Measurements from ENCODE around the gene STAC3. TPM values are rescaled to one million over a fixed set of nuclear protein-coding genes. Genes with fewer than 3 reads are reported as not detected.

Gene STAC3
- total and polyA plus RNA-seq, 9 of the 15 experiments (the other 6 are each of a cell fraction or from before 2014, with no cell fraction given), result 0.45 to 6.4 (median 3.3) TPM

DNA sequence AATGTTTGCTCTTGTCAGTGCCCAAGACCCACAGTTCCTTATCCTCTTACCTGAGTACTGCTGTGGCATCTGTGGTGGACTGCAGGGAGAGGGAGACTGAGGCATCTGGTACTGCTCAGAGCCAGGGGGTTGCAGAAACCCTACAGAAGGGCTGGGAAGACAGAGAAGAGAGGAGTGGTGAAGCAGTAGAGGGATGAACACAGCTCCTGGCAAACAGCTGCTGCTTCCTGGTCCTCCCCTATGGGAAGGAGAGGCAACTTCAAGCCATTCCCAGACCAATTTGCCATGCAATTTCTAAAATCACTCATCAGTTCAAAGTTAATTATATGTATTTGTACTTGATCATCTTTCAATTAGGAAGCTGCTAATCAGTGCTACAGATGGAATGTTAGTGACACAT, 15.7 kb upstream of the STAC3 start:
- in situ Hi-C loops (cut with MboI), result no loop called here
- Histone ChIP-seq H3K27ac (ENCODE audit: extremely low read depth, low read depth, low read length) (no peak overlapping the region), H3K9me3 (replicated peaks; ENCODE audit: control insufficient read depth, insufficient read depth, low read depth, low read length) (no peaks in the 10 kb centered on the region), H3K36me3 (ENCODE audit: control insufficient read depth, insufficient read depth, low read length) (peaks cover 40% of the 10 kb centered on the region), H3K9me1 (ENCODE audit: control insufficient read depth, insufficient read depth, low read length) (no peaks in the 10 kb centered on the region), H3K4me2 (ENCODE audit: insufficient read depth, low read length) (no peak overlapping the region), H3K4me3 (no peak overlapping the region), H4K20me1 (replicated peaks; ENCODE audit: control insufficient read depth, insufficient read depth, low read length) (no peaks in the 10 kb centered on the region), H3K4me1 (replicated peaks in 1 of 2; ENCODE audit: control insufficient read depth in 2 of 2, insufficient read depth in 2 of 2, low read length in 2 of 2) (peaks cover 0 to 3% of the 10 kb centered on the region in 2 experiments; a peak in 2 of 5 replicates), H3K79me2 (ENCODE audit: control insufficient read depth, insufficient read depth, low read length) (no peaks in the 10 kb centered on the region), H3K27me3 (ENCODE audit: control insufficient read depth in 2 of 2, insufficient read depth in 2 of 2, low read length in 2 of 2) (no peaks in the 10 kb centered on the region), H3K9ac (ENCODE audit: insufficient read depth in 1 of 2, low read depth in 2 of 2, low read length in 2 of 2) (no peak overlapping the region), H2AFZ (ENCODE audit: low read depth, low read length) (no peak overlapping the region)
- intact Hi-C loops (cut with micrococcal nuclease), result no loop called here
- POLR2A ChIA-PET, result interaction anchor here (1.5 kb wide), 1 partner anchor 192 kb away, joined by 3 read pairs; the partner anchor contains the start of gene GLI1
- CTCF ChIA-PET (ENCODE audit: low intra/inter-chr PET ratio), result no interaction called here
- no TSS peak for BruUV-seq (replicated peaks)
- no peak for DNase-seq (ENCODE audit: extremely low read depth in 1 of 4, low spot score in 3 of 4)
- no peak for TF ChIP-seq TEAD1 (CRISPR knock-in tag; IDR thresholded peaks at IDR 0.05)
- TF ChIP-seq EZH2 (IDR thresholded peaks at IDR 0.05; ENCODE audit: borderline replicate concordance, low read depth, low read length), result no peak
- no peak for TF ChIP-seq ZNF707 (CRISPR knock-in tag; conservative IDR thresholded peaks at IDR 0.05)
- no peak for TF ChIP-seq TRIM28 (IDR thresholded peaks at IDR 0.05)
- no peak for TF ChIP-seq RB1 (IDR thresholded peaks at IDR 0.05; ENCODE audit: low read depth)
- no peak for TF ChIP-seq TARDBP (IDR thresholded peaks at IDR 0.05)
- no peak for TF ChIP-seq SREBF2 (CRISPR knock-in tag; IDR thresholded peaks at IDR 0.05)
- TF ChIP-seq, protein P1, sequence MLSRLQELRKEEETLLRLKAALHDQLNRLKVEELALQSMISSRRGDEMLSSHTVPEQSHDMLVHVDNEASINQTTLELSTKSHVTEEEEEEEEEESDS (CRISPR knock-in tag; IDR thresholded peaks at IDR 0.05), result no peak
- TF ChIP-seq SPI1 (IDR thresholded peaks at IDR 0.05; ENCODE audit: borderline replicate concordance, low read depth, low read length), result no peak
- no peak for TF ChIP-seq SRSF1 (IDR thresholded peaks at IDR 0.05; ENCODE audit: low read depth, low read length)
- no peak for TF ChIP-seq HIVEP1 (CRISPR knock-in tag; IDR thresholded peaks at IDR 0.05)
- no peak for TF ChIP-seq MAFF (IDR thresholded peaks at IDR 0.05; ENCODE audit: low read length)
- no peak for TF ChIP-seq SMARCE1 (IDR thresholded peaks at IDR 0.05)
- TF ChIP-seq SIN3A (IDR thresholded peaks at IDR 0.05; ENCODE audit: borderline replicate concordance in 2 of 2, control insufficient read depth in 1 of 2, low read depth in 2 of 2, low read length in 2 of 2), result no peak
- no peak for TF ChIP-seq ZNF766 (CRISPR knock-in tag; conservative IDR thresholded peaks at IDR 0.05)
- no peak for TF ChIP-seq CSDE1 (IDR thresholded peaks at IDR 0.05)
- no peak for FAIRE-seq
- ATAC-seq, result no peak
